Stimulated activated CD4-positive, alpha-beta T cell treated with anti-CD3 and anti-CD28 coated beads, Interleukin-4, amount 100 ng/mL, for 4 hours (primary cell): ENCODE measurements around the gene TIMM23B.
"Not testable (repeated sequence)": the region's sequence is repeated elsewhere in the genome, so short reads cannot be mapped to it uniquely, and the experiment has no call there.

Experiments
- DNase-seq, 2 experiments: peaks; one replicate each; pipeline ENCODE4 v3.0.0-alpha.2; 2020

TIMM23B gene

GRCh38 chr10:49941447-49942338 is at the start of gene TIMM23B, which contains the start of gene PARG:
TIMM23B (plus strand) TSS chr10:49942053; CDS start chr10:49942195, 142 bp downstream.
PARG (minus strand) TSS chr10:49942027; CDS start chr10:49941725, 302 bp downstream.
- DNase-seq = peak; percentile 69 to 80

- DNase-seq = not testable (repeated sequence)
Observed at GRCh38 chr10:49899999-49900398, 41.9 kb upstream of the TIMM23B start.

GRCh38 chr10:49900406-49900805 is 41.4 kb upstream of the TIMM23B start:
- not testable (repeated sequence) for DNase-seq

- not testable (repeated sequence) for DNase-seq
Observed at GRCh38 chr10:49903829-49904228, 38.0 kb upstream of the TIMM23B start.

- not testable (repeated sequence) for DNase-seq
Observed at GRCh38 chr10:49908290-49909080, 33.4 kb upstream of the TIMM23B start.

GRCh38 chr10:49910295-49910694 is 31.6 kb upstream of the TIMM23B start:
- DNase-seq = not testable (repeated sequence)

GRCh38 chr10:49916451-49916850 is 25.4 kb upstream of the TIMM23B start:
- DNase-seq = not testable (repeated sequence)

- DNase-seq = not testable (repeated sequence)
Observed at GRCh38 chr10:49917927-49918326, 23.9 kb upstream of the TIMM23B start.

GRCh38 chr10:49922041-49922440 is 19.8 kb upstream of the TIMM23B start:
- DNase-seq = not testable (repeated sequence)

GRCh38 chr10:49923572-49923971 is 18.3 kb upstream of the TIMM23B start:
- not testable (repeated sequence) for DNase-seq

GRCh38 chr10:49931276-49931675 is 10.6 kb upstream of the TIMM23B start:
- DNase-seq = not testable (repeated sequence)

GRCh38 chr10:49931959-49932728 is 9.7 kb upstream of the TIMM23B start:
- DNase-seq = not testable (repeated sequence)

- not testable (repeated sequence) for DNase-seq
Observed at GRCh38 chr10:49942339-49942705, 469 bp downstream of the TIMM23B start.

GRCh38 chr10:49943607-49944006 is 1.8 kb downstream of the TIMM23B start:
- DNase-seq = not testable (repeated sequence)

- not testable (repeated sequence) for DNase-seq
Observed at GRCh38 chr10:49948142-49948541, 6.3 kb downstream of the TIMM23B start.

GRCh38 chr10:49948737-49949136 is 6.9 kb downstream of the TIMM23B start:
- DNase-seq = not testable (repeated sequence)

GRCh38 chr10:49952006-49952405 is 10.2 kb downstream of the TIMM23B start:
- DNase-seq = not testable (repeated sequence)

- DNase-seq = not testable (repeated sequence)
Observed at GRCh38 chr10:49953122-49953521, 11.3 kb downstream of the TIMM23B start.

- DNase-seq = not testable (repeated sequence)
Observed at GRCh38 chr10:49970331-49970857, 28.5 kb downstream of the TIMM23B start.

- DNase-seq = not testable (repeated sequence)
Observed at GRCh38 chr10:49971466-49971865, 29.6 kb downstream of the TIMM23B start.

GRCh38 chr10:49972094-49972493 is 30.2 kb downstream of the TIMM23B start:
- DNase-seq = not testable (repeated sequence)

GRCh38 chr10:49977756-49978155 is 35.9 kb downstream of the TIMM23B start:
- not testable (repeated sequence) for DNase-seq
